K562 (cell line): ENCODE data around the gene RBM5. TPM values are rescaled to one million over a fixed set of nuclear protein-coding genes. Genes with fewer than 3 reads are reported as not detected.

ENCODE experiments used
- DACH1 ChIP-seq: fragments of 450-650 bp; IDR thresholded peaks from 2 replicates; pipeline ENCODE4 v1.6.1; 2018; ENCODE audit not compliant: partially characterized antibody
- E2F5 ChIP-seq: sonication (generic); formaldehyde crosslinking; IDR thresholded peaks from 2 replicates; pipeline ENCODE4 v1.8.0; 2022; ENCODE audit warnings: mild to moderate bottlenecking, missing genetic modification reagents
- HES1 ChIP-seq: fragments of 450-650 bp; IDR thresholded peaks from 2 replicates; pipeline ENCODE4 v1.6.1; 2016; ENCODE audit warnings: low read depth, mild to moderate bottlenecking, moderate library complexity
- HMGN3 ChIP-seq: IDR thresholded peaks from 2 replicates; pipeline ENCODE4 v1.6.1; 2011; ENCODE audit warnings: borderline replicate concordance, low read depth, mild to moderate bottlenecking, mixed read lengths, low read length; ENCODE audit not compliant: insufficient read length; ENCODE audit errors: extremely low read depth
- MECOM ChIP-seq: fragments of 250-450 bp; sonication (Bioruptor Pico); IDR thresholded peaks from 2 replicates; pipeline ENCODE4 v1.8.0; 2022; ENCODE audit warnings: inconsistent platforms
- MEF2D ChIP-seq: conservative IDR thresholded peaks from 2 replicates; pipeline ENCODE4 v1.6.1; 2016; ENCODE audit warnings: low read depth, missing genetic modification characterization, missing compliant biosample characterization
- MLX ChIP-seq, 2 experiments: fragments of 450-650 bp in 1 of 2; sonication (generic) in 1 of 2; formaldehyde crosslinking; conservative IDR thresholded peaks; 2 replicates each; pipeline versions ENCODE4 v1.4.0 to v1.8.1; 2020 to 2022; ENCODE audit warnings: mild to moderate bottlenecking in 1 of 2, missing genetic modification reagents in 1 of 2
- NEUROD1 ChIP-seq: fragments of 150-350 bp; IDR thresholded peaks from 2 replicates; pipeline ENCODE4 v1.6.1; 2014; ENCODE audit warnings: borderline replicate concordance, low read length, low read depth; ENCODE audit not compliant: partially characterized antibody
- NFYB ChIP-seq: IDR thresholded peaks from 2 replicates; pipeline ENCODE4 v1.6.1; 2011; ENCODE audit warnings: mild to moderate bottlenecking, moderate library complexity; ENCODE audit not compliant: insufficient read length; ENCODE audit errors: extremely low read depth
- NR2C1 ChIP-seq, 2 experiments: fragments of 450-650 bp; IDR thresholded peaks; 2 replicates each; pipeline ENCODE4 v1.6.1; 2017; ENCODE audit warnings: mild to moderate bottlenecking in 2 of 2, antibody characterized with exemption in 1 of 2, inconsistent platforms in 1 of 2, missing compliant biosample characterization in 1 of 2, missing genetic modification characterization in 1 of 2
- RHOXF2B ChIP-seq: fragments of 250-450 bp; sonication (Bioruptor Pico); conservative IDR thresholded peaks from 2 replicates; pipeline ENCODE4 v1.5.1; 2021
- SMAD1 ChIP-seq: fragments of 150-350 bp; IDR thresholded peaks from 2 replicates; pipeline ENCODE4 v1.6.1; 2014; ENCODE audit warnings: low read length, low read depth; ENCODE audit not compliant: partially characterized antibody
- SMARCA5 ChIP-seq: fragments of 450-650 bp; IDR thresholded peaks from 2 replicates; pipeline ENCODE4 v1.6.1; 2016
- SNAPC5 ChIP-seq: fragments of 250-450 bp; sonication (Bioruptor Pico); IDR thresholded peaks from 2 replicates; pipeline ENCODE4 v1.8.0; 2021; ENCODE audit warnings: moderate library complexity, mild to moderate bottlenecking, inconsistent platforms
- SP1 ChIP-seq: sonication (generic); formaldehyde crosslinking; IDR thresholded peaks from 2 replicates; pipeline ENCODE4 v1.8.1; 2022; ENCODE audit warnings: mild to moderate bottlenecking, missing genetic modification reagents
- TARDBP ChIP-seq: fragments of 450-650 bp; IDR thresholded peaks from 2 replicates; pipeline ENCODE4 v1.6.1; 2016
- TRIM24 ChIP-seq, 2 experiments: fragments of 450-650 bp; IDR thresholded peaks; 2 replicates each; pipeline ENCODE4 v1.6.1; 2016
- ZNF212 ChIP-seq: fragments of 450-650 bp; formaldehyde crosslinking; IDR thresholded peaks from 2 replicates; pipeline ENCODE4 v1.4.0; 2020; ENCODE audit warnings: mild to moderate bottlenecking
- ZNF609 ChIP-seq: sonication (generic); formaldehyde crosslinking; IDR thresholded peaks from 2 replicates; pipeline ENCODE4 v1.8.1; 2023; ENCODE audit warnings: missing genetic modification reagents, mild to moderate bottlenecking, borderline replicate concordance
- ZNF717 ChIP-seq: fragments of 250-450 bp; sonication (Bioruptor Pico); IDR thresholded peaks from 2 replicates; pipeline ENCODE4 v1.5.0; 2021
- ZNF764 ChIP-seq: fragments of 250-450 bp; sonication (Bioruptor Pico); IDR thresholded peaks from 2 replicates; pipeline ENCODE4 v1.4.0; 2020; ENCODE audit warnings: low read depth, mild to moderate bottlenecking, moderate library complexity
- polyA plus RNA-seq, 8 experiments: library from polyadenylated mRNA; depleted of rRNA in 4 of 8; stranded (reverse) in 5 of 8; unstranded in 3 of 8; fragments of >200 nt; fragmentation: Nextera tagmentation in 2 of 8; fragmentation: Illumina TruSeq in 1 of 8; extraction: Ambion mirVana in 2 of 8; extraction: Trizol in 1 of 8; gene quantifications; 2 replicates each; pipeline versions ENCODE4 v1.2.1 to v1.2.3, GENCODE V29; 2011 to 2014; ENCODE audit warnings: inconsistent platforms in 1 of 8, missing spikeins in 1 of 8
- total RNA-seq, 7 experiments: library from RNA; depleted of rRNA in 6 of 7; stranded (reverse); fragments of >200 nt in 6 of 7; fragmentation: Illumina TruSeq in 2 of 7; extraction: Trizol in 2 of 7; gene quantifications; 2 replicates each; pipeline versions ENCODE4 v1.2.1 to v1.2.3, GENCODE V29; 2011 to 2021; ENCODE audit warnings: low replicate concordance in 1 of 7

Gene RBM5
- total and polyA plus RNA-seq, 9 of the 15 experiments (the other 6 are each of a cell fraction or from before 2014, with no cell fraction given): 24.5 to 153 (median 81.6) TPM

- peak; percentile 66 for TF ChIP-seq SP1
- no peak for TF ChIP-seq ZNF717 (CRISPR knock-in tag)
- TF ChIP-seq E2F5 (CRISPR knock-in tag): no peak
- no peak for TF ChIP-seq NR2C1 (IDR thresholded peaks at IDR 0.05)
- TF ChIP-seq NR2C1 (tag; IDR thresholded peaks at IDR 0.05): no peak
- TF ChIP-seq MECOM (CRISPR knock-in tag): no peak
- no peak for TF ChIP-seq MEF2D
- TF ChIP-seq SMAD1: no peak
- TF ChIP-seq ZNF609 (CRISPR knock-in tag): no peak
- no peak for TF ChIP-seq ZNF764 (CRISPR knock-in tag)
- no peak for TF ChIP-seq HES1
- no peak for TF ChIP-seq NEUROD1
- TF ChIP-seq SNAPC5 (CRISPR knock-in tag): no peak
- no peak for TF ChIP-seq MLX (CRISPR knock-in tag; conservative IDR thresholded peaks at IDR 0.05)
- no peak for TF ChIP-seq TARDBP
- TF ChIP-seq DACH1: no peak
- no peak for TF ChIP-seq RHOXF2B (CRISPR knock-in tag)
- TF ChIP-seq TRIM24 (IDR thresholded peaks at IDR 0.05): no peak
- no peak for TF ChIP-seq NFYB
- TF ChIP-seq SMARCA5: no peak
- no peak for TF ChIP-seq ZNF212 (CRISPR knock-in tag)
- TF ChIP-seq HMGN3: no peak
Measured at GRCh38 chr3:50088725-50089608, at the start of gene RBM5 (continued).
